Measurements from ENCODE around the gene DISC1.
"Not testable (repeated sequence)": the region's sequence is repeated elsewhere in the genome, so short reads cannot be mapped to it uniquely, and the experiment has no call there.

DISC1 gene

GRCh38 chr1:231642618-231643017 lies 16.0 kb downstream of the DISC1 start:
- no peak overlapping the region for H3K27ac ChIP-seq
- no peak for TF ChIP-seq CTCF (conservative IDR thresholded peaks at IDR 0.05)
- no peak for TF ChIP-seq ZFX (IDR thresholded peaks at IDR 0.05)

DNA sequence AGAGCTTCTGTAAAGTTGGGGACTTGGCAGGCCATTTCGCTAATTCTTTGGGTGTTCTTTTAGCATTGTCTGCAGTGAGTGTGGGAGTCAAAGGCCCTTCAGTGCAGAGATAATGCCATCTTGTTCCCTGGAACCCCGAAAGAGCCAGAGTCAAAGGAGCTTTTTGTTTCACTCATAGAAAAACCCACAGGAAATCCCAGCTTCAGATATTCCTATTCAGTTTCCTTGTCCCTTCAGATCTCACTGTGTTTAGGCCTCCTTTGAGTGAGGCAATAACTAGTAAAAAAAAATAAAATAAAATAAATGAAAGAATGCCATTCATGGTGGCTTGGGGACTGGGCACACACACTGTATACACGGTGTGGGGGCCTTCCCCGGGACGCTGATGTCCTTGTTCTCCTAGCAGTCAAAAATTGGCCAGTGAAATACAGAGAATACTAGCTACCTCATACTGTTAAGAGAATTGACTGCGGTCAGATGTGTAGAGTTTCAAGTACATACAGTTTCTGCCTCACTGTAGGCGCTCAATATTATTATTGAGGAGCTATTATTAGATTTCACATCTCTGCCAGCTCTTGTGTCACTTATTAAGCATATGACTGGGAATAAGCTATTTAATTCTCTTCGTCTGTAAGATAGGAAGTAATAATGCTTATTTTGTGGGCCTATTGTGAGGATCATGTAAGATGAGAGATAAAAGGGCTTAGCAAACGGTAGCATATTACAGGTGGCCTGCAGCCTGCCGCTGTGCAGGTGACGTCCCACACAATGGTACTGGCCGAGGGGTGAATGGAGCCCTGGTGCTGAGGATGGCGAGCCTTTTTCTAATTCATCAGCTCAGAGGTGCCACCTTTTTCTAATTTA lies 16.7 kb downstream of the DISC1 start:
- no peak for TF ChIP-seq ZFX (IDR thresholded peaks at IDR 0.05)
- TF ChIP-seq CTCF (conservative IDR thresholded peaks at IDR 0.05): no peak
- no peak overlapping the region for H3K27ac ChIP-seq

DNA sequence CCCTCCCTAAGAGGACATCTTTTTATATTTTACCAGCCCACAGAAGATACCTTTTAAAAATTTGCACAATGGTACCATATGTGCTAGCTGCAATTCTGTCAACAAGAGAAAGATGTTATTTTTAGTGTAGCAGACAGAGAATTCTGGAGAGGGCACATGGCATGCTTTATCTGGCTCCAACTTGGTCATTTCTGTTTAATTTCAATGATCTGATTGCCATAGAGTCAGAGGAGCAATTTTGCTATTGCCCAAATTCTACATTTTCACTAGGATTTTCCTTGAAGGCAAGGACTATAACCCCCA lies 17.3 kb downstream of the DISC1 start:
- no peak overlapping the region for H3K27ac ChIP-seq
- TF ChIP-seq CTCF (conservative IDR thresholded peaks at IDR 0.05) (no peak), ZFX (IDR thresholded peaks at IDR 0.05) (no peak)

- not testable (repeated sequence) for H3K27ac ChIP-seq
Measured at GRCh38 chr1:231645634-231646033, 19.0 kb downstream of the DISC1 start.

DNA sequence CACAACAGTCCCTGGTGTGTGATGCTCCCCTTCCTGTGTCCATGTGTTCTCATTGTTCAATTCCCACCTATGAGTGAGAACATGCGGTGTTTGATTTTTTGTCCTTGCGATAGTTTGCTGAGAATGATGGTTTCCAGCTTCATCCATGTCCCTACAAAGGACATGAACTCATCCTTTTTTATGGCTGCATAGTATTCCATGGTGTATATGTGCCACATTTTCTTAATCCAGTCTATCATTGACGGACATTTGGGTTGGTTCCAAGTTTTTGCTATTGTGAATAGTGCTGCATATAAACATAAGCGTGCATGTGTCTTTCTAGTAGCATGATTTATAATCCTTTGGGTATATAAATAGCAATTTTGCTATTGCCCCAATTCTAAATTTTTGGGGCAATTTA lies 19.6 kb downstream of the DISC1 start:
- H3K27ac ChIP-seq: not testable (repeated sequence)

DNA sequence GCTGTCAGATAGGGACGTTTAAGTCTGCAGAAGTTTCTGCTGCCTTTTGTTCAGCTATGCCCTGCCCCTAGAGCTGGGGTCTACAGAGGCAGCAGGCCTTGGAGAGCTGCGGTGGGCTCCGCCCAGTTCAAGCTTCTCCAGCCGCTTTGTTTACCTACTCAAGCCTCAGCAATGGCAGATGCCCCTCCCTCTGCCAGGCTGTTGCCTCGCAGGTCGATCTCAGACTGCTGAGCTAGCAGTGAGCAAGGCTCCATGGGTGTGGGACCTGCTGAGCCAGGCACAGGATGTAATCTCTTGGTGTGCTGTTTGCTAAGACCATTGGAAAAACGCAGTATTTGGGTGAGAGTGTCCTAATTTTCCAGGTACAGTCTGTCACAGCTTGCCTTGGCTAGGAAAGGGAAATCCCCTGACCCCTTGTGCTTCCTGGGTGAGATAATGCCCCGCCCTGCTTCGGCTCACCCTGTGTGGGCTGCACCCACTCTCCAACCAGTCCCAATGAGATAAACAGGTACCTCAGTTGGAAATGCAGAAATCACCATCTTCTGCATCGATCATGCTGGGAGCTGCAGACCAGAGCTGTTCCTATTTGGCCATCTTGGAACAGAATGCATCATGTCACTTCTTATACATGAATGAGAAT lies 25.2 kb downstream of the DISC1 start:
- H3K27ac ChIP-seq: not testable (repeated sequence)

- H3K27ac ChIP-seq: no peak overlapping the region
- no peak for TF ChIP-seq CTCF (conservative IDR thresholded peaks at IDR 0.05)
- no peak for TF ChIP-seq ZFX (IDR thresholded peaks at IDR 0.05)
Measured at GRCh38 chr1:231653632-231654031, 27.0 kb downstream of the DISC1 start.

GRCh38 chr1:231656741-231657140 lies 30.2 kb downstream of the DISC1 start:
- no peak overlapping the region for H3K27ac ChIP-seq
- TF ChIP-seq ZFX (IDR thresholded peaks at IDR 0.05) (no peak), CTCF (conservative IDR thresholded peaks at IDR 0.05) (no peak)

GRCh38 chr1:231658223-231658622 lies 31.6 kb downstream of the DISC1 start:
- H3K27ac ChIP-seq: not testable (repeated sequence)
